Endothelial cell of umbilical vein (primary cell): ENCODE results near the gene NCOA3. TPM values are rescaled to one million over a fixed set of nuclear protein-coding genes. Genes with fewer than 3 reads are reported as not detected.

Experiments
- BruUV-seq: library from RNA; stranded (reverse); fragments of 400-500 nt; replicated peaks from 2 replicates; lab custom pipeline; 2021; lab: Mats Ljungman, UMichigan
- CTCF ChIA-PET: fragments of 300-600, 350-600 bp; sonication (Branson Sonifier 250); formaldehyde crosslinking; loops from one replicate; lab custom pipeline; 2021; ENCODE audit warnings: antibody characterized with exemption, inconsistent platforms; lab: Charles Lee
- POLR2A ChIA-PET: fragments of 300-600, 350-600 bp; sonication (Branson Sonifier 250); formaldehyde crosslinking; loops from one replicate; lab custom pipeline; 2021; ENCODE audit warnings: antibody characterized with exemption, inconsistent platforms; lab: Charles Lee
- DNase-seq: peaks from one replicate; pipeline ENCODE4 v3.0.0-alpha.2; 2011; ENCODE audit warnings: low read depth, low spot score
- FAIRE-seq: peaks from 2 replicates; lab custom pipeline; 2011; peaks lifted over from hg19 to GRCh38; lab: Jason Lieb, UNC
- H2AFZ ChIP-seq: 2 replicates; pipeline ENCODE4 v1.6.0; 2012; ENCODE audit warnings: low read depth, low read length, control low read depth, inconsistent platforms
- H3K27ac ChIP-seq: 2 replicates; pipeline ENCODE4 v1.5.1; 2011; ENCODE audit warnings: low read depth, mild to moderate bottlenecking, control low read depth, low read length, moderate library complexity; ENCODE audit not compliant: insufficient read depth
- H3K27me3 ChIP-seq, 2 experiments: 2 replicates each; pipeline versions ENCODE4 v1.6.0 to v1.6.1; 2011; ENCODE audit warnings: low read length in 2 of 2, mixed read lengths in 1 of 2; ENCODE audit not compliant: control insufficient read depth in 2 of 2, insufficient read depth in 2 of 2
- H3K36me3 ChIP-seq, 2 experiments: 2 replicates in 1 of 2; 3 replicates in 1 of 2; pipeline ENCODE4 v1.5.1; 2011; ENCODE audit warnings: low read length in 2 of 2, mild to moderate bottlenecking in 1 of 2, moderate library complexity in 1 of 2; ENCODE audit not compliant: control insufficient read depth in 2 of 2, insufficient read depth in 2 of 2; ENCODE audit errors: extremely low read depth in 1 of 2
- H3K4me1 ChIP-seq: 3 replicates; pipeline ENCODE4 v1.5.1; 2011; ENCODE audit warnings: mild to moderate bottlenecking, low read length; ENCODE audit not compliant: control insufficient read depth, insufficient read depth; ENCODE audit errors: extremely low read depth
- H3K4me2 ChIP-seq: 2 replicates; pipeline ENCODE4 v1.6.1; 2011; ENCODE audit warnings: low read length, control low read depth, mixed read lengths; ENCODE audit not compliant: insufficient read depth
- H3K4me3 ChIP-seq, 3 experiments: fragments of 200-600 bp in 1 of 3; sonication (generic), shearing (Covaris generic) in 1 of 3; replicated peaks in 1 of 3; 2 replicates each; pipeline ENCODE4 v1.5.1; 2011 to 2016; ENCODE audit warnings: control low read depth in 3 of 3, low read length in 3 of 3, mild to moderate bottlenecking in 2 of 3, inconsistent platforms in 1 of 3, low read depth in 1 of 3, moderate library complexity in 1 of 3; ENCODE audit not compliant: insufficient read depth in 1 of 3
- H3K79me2 ChIP-seq: 2 replicates; pipeline ENCODE4 v1.6.0; 2012; ENCODE audit warnings: low read length, inconsistent platforms; ENCODE audit not compliant: control insufficient read depth, insufficient read depth
- H3K9ac ChIP-seq: replicated peaks from 2 replicates; pipeline ENCODE3; 2011; ENCODE audit warnings: low read length, control low read depth; ENCODE audit not compliant: insufficient read depth; ENCODE audit errors: extremely low read depth
- H3K9me1 ChIP-seq: replicated peaks from 3 replicates; pipeline ENCODE4 v1.6.0; 2011; ENCODE audit warnings: mild to moderate bottlenecking, low read length; ENCODE audit not compliant: control insufficient read depth, insufficient read depth; ENCODE audit errors: extremely low read depth
- H3K9me3 ChIP-seq: replicated peaks from 2 replicates; pipeline ENCODE4 v1.5.1; 2012; ENCODE audit warnings: low read length, inconsistent platforms; ENCODE audit not compliant: control insufficient read depth, insufficient read depth
- H4K20me1 ChIP-seq: replicated peaks from 2 replicates; pipeline ENCODE3; 2011; ENCODE audit warnings: mild to moderate bottlenecking, low read length; ENCODE audit not compliant: control insufficient read depth, insufficient read depth; ENCODE audit errors: extremely low read depth
- EZH2 ChIP-seq: IDR thresholded peaks from 2 replicates; pipeline ENCODE4 v1.6.1; 2012; ENCODE audit warnings: borderline replicate concordance, low read depth, mild to moderate bottlenecking, moderate library complexity, low read length, inconsistent platforms; ENCODE audit not compliant: severe bottlenecking
- FOS ChIP-seq: IDR thresholded peaks from 2 replicates; pipeline ENCODE4 v1.6.1; 2011; ENCODE audit warnings: mild to moderate bottlenecking, low read length, moderate library complexity, borderline replicate concordance; ENCODE audit not compliant: insufficient read depth
- GATA2 ChIP-seq: IDR thresholded peaks from 2 replicates; pipeline ENCODE4 v1.7.0; 2011; ENCODE audit warnings: low read depth, mild to moderate bottlenecking, moderate library complexity, mixed read lengths, low read length; ENCODE audit not compliant: insufficient read length, insufficient read depth
- MAX ChIP-seq: IDR thresholded peaks from 2 replicates; pipeline ENCODE4 v1.6.1; 2011; ENCODE audit not compliant: insufficient read depth, insufficient read length
- MYC ChIP-seq: IDR thresholded peaks from one replicate; pipeline ENCODE4 v1.6.1; 2011; ENCODE audit warnings: mild to moderate bottlenecking, low read depth, low read length
- POLR2A ChIP-seq: IDR thresholded peaks from 2 replicates; pipeline ENCODE4 v1.6.1; 2012; ENCODE audit warnings: low read depth, mild to moderate bottlenecking, control low read depth, low read length
- POLR2AphosphoS5 ChIP-seq: IDR thresholded peaks from 2 replicates; pipeline ENCODE4 v1.6.1; 2012; ENCODE audit warnings: low read depth, mild to moderate bottlenecking, control low read depth, low read length, moderate library complexity; ENCODE audit not compliant: insufficient read depth
- dilution Hi-C: fragments of 300-500 bp; cut with MboI; formaldehyde crosslinking; loops from one replicate; pipeline ENCODE4 v1.15.0; 2019; ENCODE audit warnings: low sequenced_read_pairs; ENCODE audit not compliant: extremely low pct_ligation_motif_present
- intact Hi-C: fragments of 100-400 bp; cut with micrococcal nuclease; formaldehyde crosslinking; loops from one replicate; pipeline ENCODE4 v1.10.0; 2022
- polyA plus RNA-seq, 4 experiments: library from polyadenylated mRNA; depleted of rRNA in 3 of 4; stranded (reverse) in 3 of 4; unstranded in 1 of 4; fragments of >200 nt; gene quantifications; 2 replicates each; pipeline versions ENCODE4 v1.2.1 to v1.2.3, GENCODE V29; 2011 to 2012; ENCODE audit warnings: missing spikeins in 1 of 4
- total RNA-seq: library from RNA; stranded (reverse); gene quantifications from 2 replicates; pipeline ENCODE4 v1.2.3, GENCODE V29; 2021

Gene NCOA3
- total and polyA plus RNA-seq, 2 donors (not counting 3 experiments of a cell fraction or from before 2014, with no cell fraction given) = 12.0 to 35.6 TPM

GRCh38 chr20:47627540-47627939, 125.9 kb downstream of the NCOA3 start:
- Histone ChIP-seq H3K27ac (no peak overlapping the region), H4K20me1 (no peaks in the 10 kb centered on the region), H2AFZ (no peak overlapping the region), H3K9me1 (no peaks in the 10 kb centered on the region), H3K79me2 (peaks cover 2% of the 10 kb centered on the region), H3K27me3 (no peaks in the 10 kb centered on the region), H3K4me1 (no peaks in the 10 kb centered on the region), H3K4me2 (no peak overlapping the region), H3K9me3 (no peaks in the 10 kb centered on the region), H3K9ac (no peak overlapping the region), H3K4me3 (no peak overlapping the region), H3K36me3 (peaks cover 4 to 12% of the 10 kb centered on the region in 2 experiments)
- dilution Hi-C loops = no loop called here
- ChIA-PET CTCF (interaction anchor here (1.0 kb wide), 1 partner anchor 244 kb away, joined by 6 read pairs; no protein-coding TSS in a partner anchor), POLR2A (no interaction called here)
- intact Hi-C loops = no loop called here
- no TSS peak for BruUV-seq
- DNase-seq (no peak), FAIRE-seq (no peak)
- TF ChIP-seq EZH2 (no peak), POLR2A (no peak), MAX (no peak), GATA2 (no peak), MYC (no peak)

- FAIRE-seq (no peak), DNase-seq (no peak)
- Histone ChIP-seq H3K79me2 (no peaks in the 10 kb centered on the region), H3K4me2 (no peak overlapping the region), H3K9ac (no peak overlapping the region), H3K9me3 (no peaks in the 10 kb centered on the region), H3K36me3 (peaks cover 1 to 12% of the 10 kb centered on the region in 2 experiments), H3K27me3 (no peaks in the 10 kb centered on the region), H4K20me1 (no peaks in the 10 kb centered on the region), H3K4me1 (no peaks in the 10 kb centered on the region), H3K9me1 (no peaks in the 10 kb centered on the region), H3K27ac (no peak overlapping the region), H3K4me3 (no peak overlapping the region), H2AFZ (no peak overlapping the region)
- TF ChIP-seq FOS (no peak), MAX (no peak), POLR2AphosphoS5 (no peak)
- BruUV-seq = no TSS peak
- dilution Hi-C loops (no loop called here), intact Hi-C loops (no loop called here)
- CTCF ChIA-PET = no interaction called here
- POLR2A ChIA-PET = no interaction called here
These were observed 128.2 kb downstream of the NCOA3 start for GRCh38 chr20:47629907-47630306.
